Neural cell (in vitro differentiated cells): ENCODE results near the gene AK4.

Experiments
- EP300 ChIP-seq: fragments of 450-650 bp; conservative IDR thresholded peaks from 2 replicates; pipeline ENCODE4 v1.6.1; 2014; ENCODE audit warnings: antibody characterized with exemption, mild to moderate bottlenecking, moderate library complexity; ENCODE audit not compliant: poor library complexity, severe bottlenecking
- EZH2 ChIP-seq: fragments of 200-600, 300-800 bp; shearing (Covaris generic), sonication (generic); IDR thresholded peaks from 2 replicates; pipeline ENCODE4 v1.6.1; 2014; ENCODE audit warnings: antibody characterized with exemption, low read length, borderline replicate concordance, mild to moderate bottlenecking; ENCODE audit not compliant: insufficient read depth, poor library complexity, severe bottlenecking
- MXI1 ChIP-seq: fragments of 450-650 bp; conservative IDR thresholded peaks from 2 replicates; pipeline ENCODE4 v1.6.1; 2014; ENCODE audit warnings: antibody characterized with exemption, mild to moderate bottlenecking; ENCODE audit not compliant: poor library complexity, severe bottlenecking
- POLR2AphosphoS5 ChIP-seq: IDR thresholded peaks from 2 replicates; pipeline ENCODE4 v1.6.1; 2012
- TAF1 ChIP-seq: IDR thresholded peaks from 2 replicates; pipeline ENCODE4 v1.6.1; 2012; ENCODE audit warnings: low read depth
- TF ChIP-seq, protein P1 (sequence below): fragments of 450-650 bp; IDR thresholded peaks from 2 replicates; pipeline ENCODE4 v1.5.1; 2014; ENCODE audit warnings: antibody characterized with exemption, mild to moderate bottlenecking, moderate library complexity; ENCODE audit not compliant: poor library complexity, severe bottlenecking
- TF ChIP-seq, protein P2 (sequence below): IDR thresholded peaks from 2 replicates; pipeline ENCODE4 v1.6.1; 2012; ENCODE audit warnings: borderline replicate concordance

DNA sequence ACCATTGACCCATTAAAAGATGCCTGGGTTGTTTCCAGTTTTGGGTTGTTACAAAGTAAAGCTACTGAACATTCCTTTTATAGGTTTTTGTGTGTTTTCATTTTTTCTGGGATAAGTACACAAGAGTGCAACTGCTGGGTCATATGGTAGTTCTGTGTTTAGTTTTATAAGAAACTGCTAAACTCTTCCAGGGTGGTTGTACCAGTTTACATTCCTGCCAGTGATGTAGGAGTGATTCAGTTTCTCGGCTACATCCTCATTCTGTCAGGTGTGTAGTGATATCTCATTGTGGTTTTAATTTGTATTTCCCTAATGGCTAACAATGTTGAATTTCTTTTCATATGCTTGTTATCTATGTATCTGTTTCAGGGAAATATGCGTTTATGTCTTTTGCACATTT, 102.8 kb downstream of the AK4 start:
- TF ChIP-seq, protein P1, sequence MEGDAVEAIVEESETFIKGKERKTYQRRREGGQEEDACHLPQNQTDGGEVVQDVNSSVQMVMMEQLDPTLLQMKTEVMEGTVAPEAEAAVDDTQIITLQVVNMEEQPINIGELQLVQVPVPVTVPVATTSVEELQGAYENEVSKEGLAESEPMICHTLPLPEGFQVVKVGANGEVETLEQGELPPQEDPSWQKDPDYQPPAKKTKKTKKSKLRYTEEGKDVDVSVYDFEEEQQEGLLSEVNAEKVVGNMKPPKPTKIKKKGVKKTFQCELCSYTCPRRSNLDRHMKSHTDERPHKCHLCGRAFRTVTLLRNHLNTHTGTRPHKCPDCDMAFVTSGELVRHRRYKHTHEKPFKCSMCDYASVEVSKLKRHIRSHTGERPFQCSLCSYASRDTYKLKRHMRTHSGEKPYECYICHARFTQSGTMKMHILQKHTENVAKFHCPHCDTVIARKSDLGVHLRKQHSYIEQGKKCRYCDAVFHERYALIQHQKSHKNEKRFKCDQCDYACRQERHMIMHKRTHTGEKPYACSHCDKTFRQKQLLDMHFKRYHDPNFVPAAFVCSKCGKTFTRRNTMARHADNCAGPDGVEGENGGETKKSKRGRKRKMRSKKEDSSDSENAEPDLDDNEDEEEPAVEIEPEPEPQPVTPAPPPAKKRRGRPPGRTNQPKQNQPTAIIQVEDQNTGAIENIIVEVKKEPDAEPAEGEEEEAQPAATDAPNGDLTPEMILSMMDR, result no peak
- TF ChIP-seq MXI1 (no peak), EP300 (no peak), POLR2AphosphoS5 (no peak), EZH2 (no peak), TAF1 (no peak)
- TF ChIP-seq, protein P2, sequence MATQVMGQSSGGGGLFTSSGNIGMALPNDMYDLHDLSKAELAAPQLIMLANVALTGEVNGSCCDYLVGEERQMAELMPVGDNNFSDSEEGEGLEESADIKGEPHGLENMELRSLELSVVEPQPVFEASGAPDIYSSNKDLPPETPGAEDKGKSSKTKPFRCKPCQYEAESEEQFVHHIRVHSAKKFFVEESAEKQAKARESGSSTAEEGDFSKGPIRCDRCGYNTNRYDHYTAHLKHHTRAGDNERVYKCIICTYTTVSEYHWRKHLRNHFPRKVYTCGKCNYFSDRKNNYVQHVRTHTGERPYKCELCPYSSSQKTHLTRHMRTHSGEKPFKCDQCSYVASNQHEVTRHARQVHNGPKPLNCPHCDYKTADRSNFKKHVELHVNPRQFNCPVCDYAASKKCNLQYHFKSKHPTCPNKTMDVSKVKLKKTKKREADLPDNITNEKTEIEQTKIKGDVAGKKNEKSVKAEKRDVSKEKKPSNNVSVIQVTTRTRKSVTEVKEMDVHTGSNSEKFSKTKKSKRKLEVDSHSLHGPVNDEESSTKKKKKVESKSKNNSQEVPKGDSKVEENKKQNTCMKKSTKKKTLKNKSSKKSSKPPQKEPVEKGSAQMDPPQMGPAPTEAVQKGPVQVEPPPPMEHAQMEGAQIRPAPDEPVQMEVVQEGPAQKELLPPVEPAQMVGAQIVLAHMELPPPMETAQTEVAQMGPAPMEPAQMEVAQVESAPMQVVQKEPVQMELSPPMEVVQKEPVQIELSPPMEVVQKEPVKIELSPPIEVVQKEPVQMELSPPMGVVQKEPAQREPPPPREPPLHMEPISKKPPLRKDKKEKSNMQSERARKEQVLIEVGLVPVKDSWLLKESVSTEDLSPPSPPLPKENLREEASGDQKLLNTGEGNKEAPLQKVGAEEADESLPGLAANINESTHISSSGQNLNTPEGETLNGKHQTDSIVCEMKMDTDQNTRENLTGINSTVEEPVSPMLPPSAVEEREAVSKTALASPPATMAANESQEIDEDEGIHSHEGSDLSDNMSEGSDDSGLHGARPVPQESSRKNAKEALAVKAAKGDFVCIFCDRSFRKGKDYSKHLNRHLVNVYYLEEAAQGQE, result no peak
